ENCODE measurements around the gene PCDHGB7.

- TF ChIP-seq POLR2A (IDR thresholded peaks at IDR 0.05) (no peak), CTCF (IDR thresholded peaks at IDR 0.05) (no peak), POLR2AphosphoS5 (IDR thresholded peaks at IDR 0.05) (no peak)
Observed at GRCh38 chr5:141402553-141403243, 14.8 kb upstream of the PCDHGB7 start, which contains the start of gene PCDHGA9.

All from breast epithelium (tissue), 3 donors.